ENCODE measurements around the gene PES1.
"Not testable (repeated sequence)": the region's sequence is repeated elsewhere in the genome, so short reads cannot be mapped to it uniquely, and the experiment has no call there.

PES1 gene

DNA sequence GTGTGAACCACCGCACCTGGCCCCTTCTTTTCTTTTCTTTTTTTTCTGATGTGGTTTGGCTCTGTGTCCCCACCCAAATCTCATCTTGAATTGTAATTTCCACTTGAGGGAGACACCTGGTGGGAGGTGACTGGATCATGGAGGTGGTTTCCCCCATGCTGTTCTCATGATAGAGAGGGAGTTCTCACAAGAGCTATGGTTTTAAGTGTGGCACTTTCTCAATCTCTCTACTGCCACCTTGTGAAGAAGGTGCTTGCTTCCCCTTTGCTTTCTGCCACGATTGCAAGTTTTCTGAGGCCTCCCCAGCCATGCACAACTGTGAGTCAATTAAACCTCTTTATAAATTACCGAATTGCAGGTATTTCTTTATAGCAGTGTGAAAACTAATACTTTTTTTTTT is 10.3 kb upstream of the PES1 start:
- H3K9me3 Mint-ChIP-seq = no peaks in the 10 kb centered on the region
- ATAC-seq (replicated peaks) (peak in 1 of 2 donors; percentile 28), DNase-seq (no peak)
- no peak overlapping the region for H3K27ac Mint-ChIP-seq
- peaks cover 3 to 10% of the 10 kb centered on the region in 2 donors for H3K27me3 Mint-ChIP-seq
- no peak overlapping the region for H3K4me3 Mint-ChIP-seq
- H3K4me1 Mint-ChIP-seq = peaks cover 9 to 16% of the 10 kb centered on the region in 2 donors
- no peaks in the 10 kb centered on the region for H3K36me3 Mint-ChIP-seq

DNA sequence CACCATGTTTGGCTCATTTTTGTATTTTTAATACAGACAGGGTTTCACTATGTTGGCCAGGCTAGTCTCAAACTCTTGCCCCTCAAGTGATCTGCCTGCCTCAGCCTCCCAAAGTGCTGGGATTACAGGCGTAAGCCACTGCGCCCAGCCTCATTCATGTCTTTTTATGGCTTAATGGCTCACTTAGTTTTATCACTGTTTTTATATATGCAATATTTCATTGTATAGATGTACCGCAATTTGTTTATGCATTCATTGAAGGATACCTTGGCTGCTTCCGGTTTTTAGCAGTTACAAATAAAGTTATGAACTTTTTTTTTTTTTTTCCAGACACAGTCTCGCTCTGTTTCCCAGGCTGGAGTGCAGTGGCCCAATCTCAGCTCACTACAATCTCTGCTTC is 9.8 kb upstream of the PES1 start:
- ATAC-seq (replicated peaks) (no peak), DNase-seq (no peak)
- Mint-ChIP-seq H3K4me3 (no peak overlapping the region), H3K9me3 (no peaks in the 10 kb centered on the region), H3K27ac (no peak overlapping the region), H3K27me3 (peaks cover 0 to 5% of the 10 kb centered on the region in 2 donors), H3K36me3 (no peaks in the 10 kb centered on the region), H3K4me1 (peaks cover 5 to 10% of the 10 kb centered on the region in 2 donors)

DNA sequence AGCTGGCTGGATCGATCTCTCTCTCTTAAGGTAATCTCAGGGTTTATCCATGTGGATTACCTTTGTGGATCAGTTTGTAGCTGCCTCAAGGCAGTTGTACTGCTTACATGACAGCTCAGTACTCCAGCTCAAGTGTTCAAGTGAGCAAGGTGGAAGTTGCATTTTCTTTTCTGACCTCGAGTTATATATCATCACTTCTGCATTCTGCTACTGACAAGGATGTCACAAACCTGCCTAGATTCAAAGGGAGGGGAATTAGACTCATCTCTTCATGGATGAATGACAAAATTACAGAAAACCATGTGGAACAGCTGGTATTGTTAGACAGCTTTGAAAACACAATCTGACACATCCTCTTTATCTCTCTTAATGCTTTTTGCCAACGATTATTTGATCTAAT is 9.2 kb upstream of the PES1 start:
- H3K9me3 Mint-ChIP-seq = no peaks in the 10 kb centered on the region
- no peaks in the 10 kb centered on the region for H3K36me3 Mint-ChIP-seq
- H3K27ac Mint-ChIP-seq = no peak overlapping the region
- peaks cover 1 to 5% of the 10 kb centered on the region in 2 donors for H3K4me1 Mint-ChIP-seq
- H3K27me3 Mint-ChIP-seq = peaks cover 0 to 9% of the 10 kb centered on the region in 2 donors
- DNase-seq (no peak), ATAC-seq (replicated peaks) (peak; percentile 25 to 39)
- H3K4me3 Mint-ChIP-seq = no peak overlapping the region

DNA sequence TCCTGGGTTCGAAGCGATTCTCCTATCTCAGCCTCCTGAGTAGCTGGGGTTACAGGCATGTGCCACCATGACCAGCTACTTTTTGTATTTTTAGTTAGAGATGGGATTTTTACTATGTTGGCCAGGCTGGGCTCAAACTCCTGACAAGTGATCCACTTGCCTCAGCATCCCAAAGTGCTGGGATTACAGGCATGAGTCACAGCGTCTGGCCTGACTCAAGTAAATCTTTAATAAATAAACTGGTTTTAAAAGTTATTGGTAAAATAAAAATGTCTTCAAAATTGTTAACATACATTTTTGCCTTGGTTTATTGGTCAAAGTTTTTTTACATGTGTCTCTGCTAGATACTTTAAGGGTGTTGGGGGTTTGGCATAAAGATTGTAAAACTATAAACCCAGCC is 7.3 kb upstream of the PES1 start:
- Mint-ChIP-seq H3K27me3 (peaks cover 0 to 4% of the 10 kb centered on the region in 2 donors), H3K9me3 (no peaks in the 10 kb centered on the region), H3K36me3 (no peaks in the 10 kb centered on the region), H3K4me3 (no peak overlapping the region), H3K27ac (no peak overlapping the region), H3K4me1 (peaks cover 0 to 1% of the 10 kb centered on the region in 2 donors)
- DNase-seq (no peak), ATAC-seq (replicated peaks) (no peak)

DNA sequence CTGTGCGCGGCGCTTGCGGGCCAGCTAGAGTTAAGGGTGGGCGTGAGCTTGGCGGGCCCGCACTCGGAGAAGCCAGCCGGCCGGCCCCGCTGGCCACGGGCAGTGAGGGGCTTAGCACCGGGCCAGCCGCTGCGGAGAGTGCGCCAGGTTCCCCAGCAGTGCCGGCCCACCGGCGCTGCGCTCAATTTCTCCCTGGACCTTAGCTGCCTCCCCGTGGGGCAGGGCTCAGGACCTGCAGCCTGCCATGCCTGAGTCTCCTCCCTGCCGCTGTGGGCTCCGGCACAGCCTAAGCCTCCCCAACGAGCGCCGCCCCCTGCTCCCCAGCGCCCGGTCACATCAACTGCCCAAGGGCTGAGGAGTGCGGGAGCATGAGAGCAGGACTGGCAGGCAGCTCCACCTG is 5.2 kb upstream of the PES1 start:
- H3K36me3 Mint-ChIP-seq = no peaks in the 10 kb centered on the region
- DNase-seq = no peak
- no peak overlapping the region for H3K27ac Mint-ChIP-seq

DNA sequence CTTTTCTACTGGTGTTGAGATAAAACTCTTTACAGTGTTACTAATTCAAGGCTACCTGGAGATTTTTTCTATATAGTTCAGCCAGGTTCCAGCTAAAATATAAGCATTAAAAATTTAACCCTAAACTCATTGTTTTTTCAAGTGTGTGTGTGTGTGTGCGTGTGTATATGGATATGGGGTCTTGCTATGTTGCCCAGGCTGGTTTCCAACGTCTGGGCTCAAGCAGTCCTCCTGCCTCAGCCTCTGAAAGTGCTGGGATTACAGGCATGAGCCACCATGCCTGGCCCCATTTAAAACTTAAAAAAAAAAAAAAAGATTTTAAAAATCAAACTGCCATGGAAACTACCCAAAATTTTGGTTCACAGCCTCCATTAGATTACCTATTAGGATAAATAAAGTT is 4.5 kb upstream of the PES1 start:
- H3K27ac Mint-ChIP-seq = no peak overlapping the region
- DNase-seq (no peak), ATAC-seq (replicated peaks) (no peak)
- H3K9me3 Mint-ChIP-seq = no peaks in the 10 kb centered on the region
- peaks cover 4 to 6% of the 10 kb centered on the region in 2 donors for H3K27me3 Mint-ChIP-seq
- no peak overlapping the region for H3K4me3 Mint-ChIP-seq
- no peaks in the 10 kb centered on the region for H3K36me3 Mint-ChIP-seq
- no peaks in the 10 kb centered on the region for H3K4me1 Mint-ChIP-seq

More for the DNA sequence above, 5.2 kb upstream of the PES1 start:
- Mint-ChIP-seq H3K27me3 (peaks cover 4 to 6% of the 10 kb centered on the region in 2 donors), H3K9me3 (no peaks in the 10 kb centered on the region), H3K4me3 (no peak overlapping the region), H3K4me1 (no peaks in the 10 kb centered on the region)
- ATAC-seq (replicated peaks) = no peak

DNA sequence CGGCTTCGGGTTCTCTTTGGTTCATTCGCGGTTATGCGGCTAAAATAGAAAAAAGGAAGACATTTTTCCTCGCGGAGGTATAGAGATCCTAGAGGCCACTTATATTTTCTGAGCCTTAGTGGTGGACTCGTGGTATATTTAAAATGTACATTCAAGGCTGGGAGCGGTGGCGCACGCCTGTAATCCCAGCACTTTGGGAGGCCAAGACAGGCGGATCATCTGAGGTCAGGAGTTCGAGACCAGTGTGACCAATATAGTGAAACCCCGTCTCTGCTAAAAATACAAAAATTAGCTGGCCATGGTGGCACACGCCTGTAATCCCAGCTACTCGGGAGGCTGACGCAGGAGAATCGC is 627 bp upstream of the PES1 start:
- not testable (repeated sequence) for H3K27me3 Mint-ChIP-seq; H3K4me3 Mint-ChIP-seq; ATAC-seq (replicated peaks); H3K27ac Mint-ChIP-seq; H3K9me3 Mint-ChIP-seq; H3K4me1 Mint-ChIP-seq; DNase-seq
- peaks cover 14 to 24% of the 10 kb centered on the region in 2 donors for H3K36me3 Mint-ChIP-seq

DNA sequence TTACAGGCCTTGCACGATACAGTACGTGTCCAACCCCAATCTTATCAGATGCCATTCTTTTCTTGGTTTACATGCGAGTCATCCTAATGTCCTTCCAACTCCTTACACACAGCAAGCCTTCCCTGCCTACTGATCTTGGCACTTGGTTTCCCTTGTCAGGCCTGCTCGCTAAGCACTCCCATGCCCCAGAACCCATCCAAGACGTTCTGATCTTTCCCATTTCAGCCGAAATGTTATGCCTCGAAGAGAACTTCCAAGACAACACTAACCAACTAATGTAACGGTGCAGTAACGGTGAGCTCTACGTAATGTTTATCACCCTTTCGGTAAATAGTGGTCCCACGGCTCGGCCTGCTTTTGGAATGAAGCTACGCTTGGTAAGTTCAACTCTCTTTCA is 521 bp downstream of the PES1 start:
- Mint-ChIP-seq H3K27me3 (peaks cover 4 to 6% of the 10 kb centered on the region in 2 donors), H3K27ac (no peak overlapping the region), H3K9me3 (no peaks in the 10 kb centered on the region), H3K4me1 (peaks cover 0 to 4% of the 10 kb centered on the region in 2 donors), H3K4me3 (no peak overlapping the region), H3K36me3 (peaks cover 24 to 35% of the 10 kb centered on the region in 2 donors)
- DNase-seq (no peak), ATAC-seq (replicated peaks) (peak in 1 of 2 donors; percentile 10)

DNA sequence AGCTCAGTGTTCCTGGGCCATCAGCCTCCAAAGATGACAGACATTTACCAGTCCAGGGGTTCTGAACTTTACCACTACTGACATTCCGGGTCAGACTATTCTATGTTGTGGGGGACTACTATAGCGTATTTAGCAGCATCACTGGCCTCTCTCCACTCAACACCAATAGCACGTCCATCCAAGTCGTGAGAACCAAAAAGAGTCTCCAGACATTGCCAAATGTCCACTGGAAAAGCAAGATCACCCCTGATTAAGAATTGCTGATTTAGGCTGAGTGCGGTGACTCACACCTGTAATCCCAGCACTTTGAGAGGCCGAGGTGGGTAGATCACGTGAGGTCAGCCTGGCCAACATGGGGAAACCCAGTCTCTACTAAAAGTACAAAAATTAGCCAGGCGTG is 5.3 kb downstream of the PES1 start:
- H3K4me1 Mint-ChIP-seq = peaks cover 5 to 8% of the 10 kb centered on the region in 2 donors
- H3K27ac Mint-ChIP-seq = no peak overlapping the region
- H3K27me3 Mint-ChIP-seq = no peaks in the 10 kb centered on the region
- no peaks in the 10 kb centered on the region for H3K9me3 Mint-ChIP-seq
- peaks cover 57 to 70% of the 10 kb centered on the region in 2 donors for H3K36me3 Mint-ChIP-seq
- no peak overlapping the region for H3K4me3 Mint-ChIP-seq
- DNase-seq (no peak), ATAC-seq (replicated peaks) (no peak)

DNA sequence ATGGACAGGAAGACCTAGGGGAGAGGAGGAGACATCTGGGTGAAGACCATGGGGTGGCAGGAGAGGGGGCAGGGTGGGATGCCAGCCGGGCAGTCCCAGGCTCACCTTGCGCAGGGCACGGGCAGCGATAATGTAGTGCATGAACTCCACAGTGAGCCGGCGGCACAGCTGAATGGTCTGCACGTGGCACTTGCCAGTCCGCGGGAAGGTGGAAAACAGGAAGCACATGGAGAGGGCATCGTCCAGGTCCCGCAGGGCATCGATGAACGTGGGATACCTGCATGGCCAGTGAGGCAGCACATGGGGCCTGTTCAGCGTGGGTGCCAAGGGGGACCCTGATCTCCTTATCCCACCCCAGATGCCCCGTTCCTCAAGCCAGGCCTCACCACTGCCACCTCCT is 7.3 kb downstream of the PES1 start:
- ATAC-seq (replicated peaks) = no peak
- H3K4me1 Mint-ChIP-seq = peaks cover 5% of the 10 kb centered on the region in 2 donors

DNA sequence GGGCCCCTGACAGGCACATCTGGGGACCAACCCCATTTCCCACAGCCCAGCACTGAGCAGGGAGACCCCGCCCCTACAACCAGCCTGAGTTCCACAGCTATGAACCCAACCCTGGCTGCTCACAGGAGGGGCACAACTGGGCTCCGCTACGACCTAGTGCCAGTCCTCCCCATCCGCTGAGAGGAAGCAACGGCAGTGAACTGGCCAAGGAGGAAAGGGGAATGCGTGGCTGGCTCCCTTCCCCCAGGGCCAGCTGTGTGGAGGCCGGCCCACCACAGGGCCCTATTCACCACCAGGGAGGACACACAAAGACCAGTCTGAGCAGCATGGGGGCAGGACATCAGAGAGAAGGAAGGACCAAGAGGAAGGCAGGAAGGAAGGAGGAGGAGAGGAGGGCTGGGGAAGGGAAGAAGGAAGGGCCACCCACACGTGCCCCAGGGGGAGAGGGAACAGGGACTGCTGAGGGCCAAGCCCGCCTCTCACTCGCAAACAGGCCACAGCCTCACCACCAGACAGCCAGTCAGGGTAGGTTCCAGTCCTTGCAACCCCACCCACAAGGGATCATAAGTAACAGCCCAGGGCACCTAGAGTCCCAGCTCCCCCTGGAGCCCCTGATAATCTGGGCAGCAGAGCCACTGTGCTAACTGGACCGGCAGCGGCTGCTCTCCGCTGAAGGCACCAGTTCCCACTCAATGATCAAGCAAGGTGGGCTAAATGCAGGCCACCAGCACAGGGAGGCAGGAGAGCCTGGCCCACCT is 8.7 kb downstream of the PES1 start:
- ATAC-seq (replicated peaks) = no peak
- peaks cover 72 to 82% of the 10 kb centered on the region in 2 donors for H3K36me3 Mint-ChIP-seq
- H3K4me3 Mint-ChIP-seq = no peak overlapping the region
- peaks cover 5% of the 10 kb centered on the region in 2 donors for H3K4me1 Mint-ChIP-seq
- H3K9me3 Mint-ChIP-seq = no peaks in the 10 kb centered on the region
- H3K27me3 Mint-ChIP-seq = no peaks in the 10 kb centered on the region
- no peak for DNase-seq
- no peak overlapping the region for H3K27ac Mint-ChIP-seq

More for the DNA sequence above, 7.3 kb downstream of the PES1 start:
- H3K27me3 Mint-ChIP-seq = no peaks in the 10 kb centered on the region
- no peak for DNase-seq
- no peak overlapping the region for H3K27ac Mint-ChIP-seq
- no peak overlapping the region for H3K4me3 Mint-ChIP-seq
- peaks cover 71 to 80% of the 10 kb centered on the region in 2 donors for H3K36me3 Mint-ChIP-seq
- H3K9me3 Mint-ChIP-seq = no peaks in the 10 kb centered on the region

DNA sequence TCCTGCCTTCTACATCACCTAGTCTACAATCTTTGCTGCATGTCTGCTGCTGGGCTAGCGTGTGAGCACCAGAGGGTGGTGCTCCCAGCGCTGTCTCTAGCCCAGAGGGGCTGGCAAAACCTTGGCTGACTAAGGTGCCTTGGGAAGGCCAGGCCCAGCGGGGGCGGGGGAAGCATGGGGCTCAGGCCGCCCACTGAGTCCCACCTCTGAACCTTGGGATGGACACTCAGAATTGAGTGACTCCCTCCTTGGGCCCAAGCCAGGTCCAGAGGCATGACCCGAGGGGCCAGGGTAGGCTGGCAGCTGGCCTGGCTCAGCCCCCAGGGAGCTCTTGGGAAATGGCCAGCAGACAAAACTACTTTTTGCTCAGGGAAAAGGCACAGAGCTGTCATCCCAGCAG is 9.7 kb downstream of the PES1 start:
- DNase-seq (no peak), ATAC-seq (replicated peaks) (no peak)
- H3K4me3 Mint-ChIP-seq = no peak overlapping the region
- peaks cover 5% of the 10 kb centered on the region in 2 donors for H3K4me1 Mint-ChIP-seq
- H3K27ac Mint-ChIP-seq = no peak overlapping the region
- no peaks in the 10 kb centered on the region for H3K27me3 Mint-ChIP-seq
- no peaks in the 10 kb centered on the region for H3K9me3 Mint-ChIP-seq
- H3K36me3 Mint-ChIP-seq = peaks cover 73 to 82% of the 10 kb centered on the region in 2 donors

DNA sequence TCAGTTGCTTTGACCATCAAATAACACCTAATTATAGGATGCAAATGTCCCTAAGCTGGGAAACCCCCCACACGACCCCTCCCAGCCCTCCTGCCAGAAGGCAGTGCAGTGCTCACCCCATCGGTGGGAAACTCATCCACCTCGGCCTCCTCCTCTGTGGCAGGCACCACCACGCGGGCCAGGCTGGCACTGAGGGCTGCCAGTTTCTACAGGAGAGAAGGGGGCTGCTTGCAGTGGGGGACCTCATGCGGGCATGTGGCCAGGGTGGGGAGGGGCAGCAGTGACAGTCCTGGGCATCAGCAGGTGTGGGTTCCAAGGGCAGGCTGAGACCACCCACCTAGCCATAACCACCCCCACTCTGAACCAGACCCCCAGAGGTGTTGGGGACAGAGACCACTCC is 10.8 kb downstream of the PES1 start:
- peaks cover 5% of the 10 kb centered on the region in 2 donors for H3K4me1 Mint-ChIP-seq
- DNase-seq (no peak), ATAC-seq (replicated peaks) (no peak)
- H3K27ac Mint-ChIP-seq = no peak overlapping the region
- H3K4me3 Mint-ChIP-seq = no peak overlapping the region
- no peaks in the 10 kb centered on the region for H3K27me3 Mint-ChIP-seq
- peaks cover 72 to 84% of the 10 kb centered on the region in 2 donors for H3K36me3 Mint-ChIP-seq
- no peaks in the 10 kb centered on the region for H3K9me3 Mint-ChIP-seq

DNA sequence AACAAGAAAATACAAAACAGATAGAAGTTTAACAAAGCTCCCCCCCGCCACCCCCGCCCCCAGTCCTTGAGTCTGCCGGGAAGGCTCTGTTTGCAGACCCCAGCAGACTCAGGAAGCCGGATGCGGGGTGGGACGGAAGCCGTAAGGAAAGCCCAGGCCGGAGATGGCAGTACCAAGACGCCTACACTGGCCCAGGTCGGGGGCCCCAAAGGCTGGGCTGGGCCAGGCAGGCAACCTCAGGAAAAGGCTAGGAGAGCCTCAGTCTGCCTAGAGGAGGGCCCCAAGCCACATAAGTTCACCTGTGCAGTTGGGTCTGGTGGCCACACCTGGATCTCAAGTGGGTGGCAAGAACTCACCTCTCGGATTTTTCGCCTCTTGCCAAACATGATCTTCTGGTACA is 13.2 kb downstream of the PES1 start:
- no peak for ATAC-seq (replicated peaks)
- no peaks in the 10 kb centered on the region for H3K27me3 Mint-ChIP-seq
- H3K36me3 Mint-ChIP-seq = peaks cover 66 to 77% of the 10 kb centered on the region in 2 donors
- H3K9me3 Mint-ChIP-seq = no peaks in the 10 kb centered on the region
- H3K27ac Mint-ChIP-seq = no peak overlapping the region
- peaks cover 10 to 14% of the 10 kb centered on the region in 2 donors for H3K4me1 Mint-ChIP-seq
- DNase-seq = no peak
- H3K4me3 Mint-ChIP-seq = no peak overlapping the region

DNA sequence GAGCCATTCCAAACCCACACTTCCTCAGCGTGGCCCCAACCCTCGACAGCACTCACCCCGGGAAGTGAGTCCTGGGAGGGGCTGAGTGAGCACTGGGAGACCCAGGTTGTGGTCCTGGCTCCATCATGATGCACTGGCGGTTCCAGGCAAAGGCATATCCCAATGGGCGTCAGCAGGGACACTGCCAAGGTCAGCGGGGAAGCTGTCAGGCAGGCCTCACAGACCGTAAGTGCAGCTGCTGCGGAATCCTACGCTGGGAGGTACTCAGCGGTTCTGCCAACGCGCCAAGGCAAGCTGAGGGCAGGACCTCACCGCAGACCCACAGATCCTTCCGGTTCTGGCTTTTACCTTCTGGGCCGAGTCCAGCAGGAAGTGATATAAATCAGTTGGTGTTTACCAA is 15.9 kb downstream of the PES1 start:
- ATAC-seq (replicated peaks) = no peak
- no peak overlapping the region for H3K4me3 Mint-ChIP-seq
- no peaks in the 10 kb centered on the region for H3K9me3 Mint-ChIP-seq
- no peaks in the 10 kb centered on the region for H3K27me3 Mint-ChIP-seq
- no peak for DNase-seq
- H3K36me3 Mint-ChIP-seq = peaks cover 45 to 58% of the 10 kb centered on the region in 2 donors
- no peak overlapping the region for H3K27ac Mint-ChIP-seq
- peaks cover 10 to 11% of the 10 kb centered on the region in 2 donors for H3K4me1 Mint-ChIP-seq

Data from stimulated activated naive B cell treated with anti-CD40 and anti-IgM and Interleukin-4, amounts not matched to agents 10 μg/mL and 1 μg/mL and 100 μg/mL, for 72 hours (primary cell).